ENCODE measurements around the gene LPCAT1.
A peak's percentile ranks its signal among the peaks of the same experiment; 100 is the strongest.

The LPCAT1 gene

DNA sequence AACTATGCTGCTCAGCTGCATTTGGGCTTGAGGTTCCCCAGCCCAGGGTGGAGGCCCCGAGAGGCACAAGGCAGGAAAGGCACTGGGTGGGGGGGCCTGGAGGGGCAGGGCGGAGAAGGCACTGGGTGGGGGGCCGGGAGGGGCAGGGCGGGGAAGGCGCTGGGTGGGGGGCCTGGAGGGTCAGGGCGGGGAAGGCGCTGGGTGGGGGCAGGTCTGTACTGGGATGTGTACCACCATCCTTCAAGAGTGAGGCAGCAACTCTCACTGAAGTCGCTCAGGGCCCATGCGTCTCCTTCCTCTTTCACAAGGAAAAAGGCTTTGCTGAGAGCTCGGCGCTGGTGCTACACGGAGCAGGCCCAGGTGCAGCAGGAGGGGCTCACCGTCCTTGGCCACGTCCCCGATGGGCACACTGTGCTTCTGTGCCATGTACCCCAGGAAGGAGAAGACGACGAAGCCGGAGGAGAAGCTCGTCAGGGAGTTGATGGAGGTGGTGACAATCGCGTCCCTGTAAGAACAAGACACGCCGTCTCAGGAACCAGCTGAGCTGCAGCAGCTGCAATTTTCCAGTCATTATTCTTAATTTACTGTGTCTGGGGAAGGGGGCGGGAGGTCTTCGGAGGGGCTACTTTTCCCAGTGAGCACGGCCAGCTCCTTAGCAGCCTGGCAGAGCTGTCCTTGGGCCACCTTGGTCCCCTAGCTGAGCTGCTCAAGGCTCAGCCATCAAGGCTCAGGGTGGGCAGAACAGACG is 109.3 kb downstream of the LPCAT1 start:
- intact Hi-C loops (cut with DNase I): no loop called here
- DNase-seq: peak in 1 of 42 donors; percentile 25

DNA sequence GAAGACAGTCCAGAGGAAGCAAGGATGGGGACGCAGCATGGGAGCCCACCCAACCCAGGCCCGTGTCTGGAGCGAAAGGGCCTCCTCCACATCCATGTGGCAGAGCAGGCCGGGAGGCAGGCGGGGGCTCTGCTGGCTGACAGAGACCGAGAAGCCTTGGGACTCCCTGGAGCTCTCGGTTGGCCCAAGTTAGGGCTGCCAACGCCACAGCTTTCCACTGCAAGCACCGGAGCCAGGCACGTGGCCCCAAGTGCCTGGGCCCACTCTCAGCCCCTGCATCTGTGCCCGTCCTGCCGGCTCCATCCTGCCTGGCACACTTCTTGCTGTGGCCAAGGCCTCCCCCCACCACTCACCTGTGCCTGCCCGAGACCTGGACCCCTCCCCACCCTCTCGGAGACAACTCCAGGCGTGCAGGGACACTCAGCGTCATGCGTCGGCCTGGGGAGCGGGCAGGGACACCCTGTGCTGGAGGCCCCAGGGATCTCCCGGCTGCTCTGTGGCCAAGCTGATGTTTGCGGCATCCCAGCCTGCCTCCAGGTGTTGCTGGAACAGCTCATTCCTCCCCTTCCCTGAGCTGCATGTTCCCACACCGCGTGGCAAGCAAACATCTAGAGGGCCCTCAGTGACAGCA is 110.0 kb downstream of the LPCAT1 start:
- DNase-seq: no peak
- intact Hi-C loops (cut with DNase I): no loop called here

DNA sequence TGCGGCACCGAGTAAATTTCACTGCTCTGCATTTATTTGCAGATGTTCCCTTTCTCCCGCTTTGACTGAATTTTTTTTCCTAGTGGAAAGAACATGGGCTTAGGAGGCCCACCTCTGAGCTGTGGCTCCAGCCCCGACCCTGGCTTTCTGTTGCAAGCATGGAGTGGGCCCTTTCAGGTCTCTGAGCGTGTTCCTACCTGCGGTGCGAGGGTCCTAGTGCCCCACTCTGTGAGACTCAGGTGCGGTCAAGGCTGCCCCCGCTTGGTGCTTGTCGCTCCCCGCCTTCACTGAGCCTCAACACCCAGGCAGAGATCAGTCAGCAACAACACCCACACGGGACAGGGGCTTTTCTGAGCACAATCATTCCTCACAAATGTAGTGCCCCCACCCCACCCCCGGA is 110.5 kb downstream of the LPCAT1 start:
- intact Hi-C loops (cut with DNase I): no loop called here
- DNase-seq: no peak

DNA sequence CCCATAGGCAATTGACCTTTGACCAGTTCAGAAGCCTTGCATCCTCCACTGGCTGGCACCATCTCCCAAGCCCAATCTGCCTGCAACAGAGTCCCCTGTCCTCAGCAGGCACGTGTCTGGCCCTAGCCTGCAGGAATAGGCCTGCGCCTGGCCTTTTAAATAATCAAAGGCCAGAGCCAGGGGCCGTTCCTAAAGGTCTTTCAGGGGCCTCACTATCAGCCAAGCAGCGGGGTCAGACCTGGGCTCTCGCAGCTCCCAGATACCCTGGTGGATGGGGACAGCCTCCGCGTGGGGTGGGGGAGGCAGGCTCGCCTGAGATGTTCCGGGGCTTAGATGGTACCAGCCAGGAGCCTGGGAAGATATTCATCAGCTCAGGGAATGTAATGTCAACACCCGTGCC is 111.1 kb downstream of the LPCAT1 start:
- DNase-seq: no peak
- intact Hi-C loops (cut with DNase I): no loop called here

DNA sequence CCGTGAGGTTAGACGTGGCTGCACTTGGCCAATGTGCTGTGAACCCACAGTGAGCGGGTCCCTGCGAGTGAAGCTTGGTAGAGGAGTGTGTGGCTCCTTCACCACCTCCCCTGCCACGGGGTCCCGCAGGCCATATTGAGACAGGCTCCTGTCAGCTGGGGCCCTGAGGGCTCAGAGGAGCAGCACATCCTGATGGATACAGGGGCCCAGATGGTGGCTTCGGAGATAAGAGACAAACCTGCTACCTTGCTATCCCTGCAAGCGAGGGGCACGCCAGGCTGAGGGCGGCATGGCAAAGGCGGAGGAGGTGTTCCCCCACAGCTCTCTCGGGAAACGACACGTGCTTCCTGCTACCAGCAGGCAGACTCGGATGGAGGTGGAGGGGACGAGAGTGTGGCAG is 111.6 kb downstream of the LPCAT1 start:
- peak in 1 of 42 donors; percentile 19 for DNase-seq
- intact Hi-C loops (cut with DNase I): no loop called here

Data from head of caudate nucleus (tissue), 42 donors.